Measurements from ENCODE around the gene ABCC2. TPM values are rescaled to one million over a fixed set of nuclear protein-coding genes. Genes with fewer than 3 reads are reported as not detected.

The ABCC2 gene
- total and polyA plus RNA-seq, 12 donors, result 0.05 to 1.0 (median 0.30) TPM

GRCh38 chr10:99815621-99816020, 33.2 kb downstream of the ABCC2 start:
- intact Hi-C loops (cut with DNase I), result no loop called here
- DNase-seq, result no peak

GRCh38 chr10:99827936-99828335, 45.5 kb downstream of the ABCC2 start:
- intact Hi-C loops (cut with DNase I), result no loop called here
- Histone ChIP-seq H3K9me3 (peaks cover 0 to 5% (median 0%) of the 10 kb centered on the region in 11 donors), H3K4me3 (no peak overlapping the region), H3K27ac (no peak overlapping the region), H3K36me3 (no peaks in the 10 kb centered on the region), H3K27me3 (no peaks in the 10 kb centered on the region), H3K4me1 (no peaks in the 10 kb centered on the region)
- TF ChIP-seq CTCF (IDR thresholded peaks at IDR 0.05), result no peak
- WGBS, 2 donors, result 95 to 96% methylated on average over 3 of the region's 3 CpGs
- DNase-seq, result no peak
- ATAC-seq, result no peak

More at GRCh38 chr10:99815621-99816020, 33.2 kb downstream of the ABCC2 start:
- WGBS, 2 donors, result 75 to 84% methylated on average over 2 of the region's 2 CpGs
- H3K4me3 ChIP-seq, result no peak overlapping the region
- H3K27ac ChIP-seq, result no peak overlapping the region
- no peaks in the 10 kb centered on the region for H3K27me3 ChIP-seq
- no peak for TF ChIP-seq CTCF (IDR thresholded peaks at IDR 0.05)
- no peaks in the 10 kb centered on the region for H3K36me3 ChIP-seq
- no peak for ATAC-seq
- no peaks in the 10 kb centered on the region for H3K9me3 ChIP-seq
- no peaks in the 10 kb centered on the region for H3K4me1 ChIP-seq

GRCh38 chr10:99828464-99828863, 46.0 kb downstream of the ABCC2 start:
- intact Hi-C loops (cut with DNase I), result no loop called here
- H3K4me3 ChIP-seq, result no peak overlapping the region
- DNase-seq, result no peak
- no peak overlapping the region for H3K27ac ChIP-seq
- no peaks in the 10 kb centered on the region for H3K36me3 ChIP-seq
- ATAC-seq, result no peak
- H3K27me3 ChIP-seq, result no peaks in the 10 kb centered on the region
- peaks cover 0 to 5% (median 0%) of the 10 kb centered on the region in 11 donors for H3K9me3 ChIP-seq
- 89 to 91% methylated on average over 2 of the region's 2 CpGs for WGBS, 2 donors
- TF ChIP-seq CTCF (IDR thresholded peaks at IDR 0.05), result no peak
- H3K4me1 ChIP-seq, result no peaks in the 10 kb centered on the region

- Histone ChIP-seq H3K9me3 (peaks cover 0 to 5% (median 0%) of the 10 kb centered on the region in 11 donors), H3K36me3 (no peaks in the 10 kb centered on the region), H3K4me3 (no peak overlapping the region), H3K27ac (no peak overlapping the region), H3K4me1 (no peaks in the 10 kb centered on the region), H3K27me3 (no peaks in the 10 kb centered on the region)
- no peak for TF ChIP-seq CTCF (IDR thresholded peaks at IDR 0.05)
- ATAC-seq (no peak), DNase-seq (no peak)
- intact Hi-C loops (cut with DNase I), result no loop called here
- WGBS, 2 donors, result 76 to 78% methylated on average over 2 of the region's 2 CpGs
Measured at GRCh38 chr10:99832439-99832838, 50.0 kb downstream of the ABCC2 start.
